Neural progenitor cell (in vitro differentiated cells): ENCODE measurements around the gene HMGA1.

ENCODE experiments used
- EZH2 ChIP-seq: fragments of 200-600 bp; sonication (generic); IDR thresholded peaks from 2 replicates; pipeline ENCODE4 v1.6.1; 2017; ENCODE audit warnings: antibody characterized with exemption, mild to moderate bottlenecking, moderate library complexity
- TF ChIP-seq, protein P1 (sequence below): fragments of 200-600 bp; sonication (generic); IDR thresholded peaks from 2 replicates; pipeline ENCODE4 v1.5.1; 2017; ENCODE audit warnings: antibody characterized with exemption, mild to moderate bottlenecking

DNA sequence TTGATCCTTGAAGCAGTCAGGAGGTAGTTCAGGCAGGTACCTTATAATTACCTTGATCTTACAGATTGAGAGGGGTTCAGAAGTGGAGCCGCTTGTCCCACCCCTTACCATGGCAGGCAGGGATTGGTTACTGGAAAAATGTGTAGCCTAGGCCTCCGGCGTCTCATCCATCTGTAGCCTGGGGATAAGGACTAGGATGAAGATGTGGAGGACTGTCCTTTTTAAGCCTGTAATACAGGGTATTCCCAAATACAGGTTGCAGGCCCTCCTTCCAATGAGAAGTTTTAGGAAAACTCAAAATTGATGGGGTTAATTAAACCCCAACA is 2.8 kb downstream of the HMGA1 start:
- TF ChIP-seq, protein P1, sequence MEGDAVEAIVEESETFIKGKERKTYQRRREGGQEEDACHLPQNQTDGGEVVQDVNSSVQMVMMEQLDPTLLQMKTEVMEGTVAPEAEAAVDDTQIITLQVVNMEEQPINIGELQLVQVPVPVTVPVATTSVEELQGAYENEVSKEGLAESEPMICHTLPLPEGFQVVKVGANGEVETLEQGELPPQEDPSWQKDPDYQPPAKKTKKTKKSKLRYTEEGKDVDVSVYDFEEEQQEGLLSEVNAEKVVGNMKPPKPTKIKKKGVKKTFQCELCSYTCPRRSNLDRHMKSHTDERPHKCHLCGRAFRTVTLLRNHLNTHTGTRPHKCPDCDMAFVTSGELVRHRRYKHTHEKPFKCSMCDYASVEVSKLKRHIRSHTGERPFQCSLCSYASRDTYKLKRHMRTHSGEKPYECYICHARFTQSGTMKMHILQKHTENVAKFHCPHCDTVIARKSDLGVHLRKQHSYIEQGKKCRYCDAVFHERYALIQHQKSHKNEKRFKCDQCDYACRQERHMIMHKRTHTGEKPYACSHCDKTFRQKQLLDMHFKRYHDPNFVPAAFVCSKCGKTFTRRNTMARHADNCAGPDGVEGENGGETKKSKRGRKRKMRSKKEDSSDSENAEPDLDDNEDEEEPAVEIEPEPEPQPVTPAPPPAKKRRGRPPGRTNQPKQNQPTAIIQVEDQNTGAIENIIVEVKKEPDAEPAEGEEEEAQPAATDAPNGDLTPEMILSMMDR = no peak
- TF ChIP-seq EZH2 = no peak
